HepG2 (cell line): ENCODE measurements around the gene ZC3H4. TPM values are rescaled to one million over a fixed set of nuclear protein-coding genes. Genes with fewer than 3 reads are reported as not detected.

Experiments used
- ATF2 ChIP-seq: sonication (generic); formaldehyde crosslinking; IDR thresholded peaks from 2 replicates; pipeline ENCODE4 v1.4.0; 2020; ENCODE audit warnings: missing genetic modification reagents
- CENPT ChIP-seq: sonication (generic); formaldehyde crosslinking; IDR thresholded peaks from 2 replicates; pipeline ENCODE4 v1.8.0; 2022; ENCODE audit warnings: low read depth, mild to moderate bottlenecking, moderate library complexity, missing genetic modification reagents
- CREB3 ChIP-seq: sonication (generic); formaldehyde crosslinking; IDR thresholded peaks from 2 replicates; pipeline ENCODE4 v1.5.0; 2020; ENCODE audit warnings: missing genetic modification reagents
- FOXO1 ChIP-seq: sonication (generic); formaldehyde crosslinking; IDR thresholded peaks from 2 replicates; pipeline ENCODE4 v1.4.0; 2020; ENCODE audit warnings: missing genetic modification reagents
- HMG20B ChIP-seq: conservative IDR thresholded peaks from 2 replicates; pipeline ENCODE4 v1.6.1; 2016; ENCODE audit warnings: missing genetic modification reagents, missing compliant biosample characterization
- HOXA7 ChIP-seq: sonication (generic); formaldehyde crosslinking; IDR thresholded peaks from 2 replicates; pipeline ENCODE4 v1.8.1; 2022; ENCODE audit warnings: mild to moderate bottlenecking, missing genetic modification reagents, moderate library complexity
- JDP2 ChIP-seq: sonication (generic); formaldehyde crosslinking; IDR thresholded peaks from 2 replicates; pipeline ENCODE4 v1.8.1; 2022; ENCODE audit warnings: missing genetic modification reagents, borderline replicate concordance
- KLF9 ChIP-seq: IDR thresholded peaks from 2 replicates; pipeline ENCODE4 v1.6.1; 2016; ENCODE audit warnings: low read depth
- MTA3 ChIP-seq: sonication (generic); formaldehyde crosslinking; IDR thresholded peaks from 2 replicates; pipeline ENCODE4 v1.4.0; 2020; ENCODE audit warnings: missing genetic modification reagents
- NR0B2 ChIP-seq: sonication (generic); formaldehyde crosslinking; IDR thresholded peaks from 2 replicates; pipeline ENCODE4 v1.4.0; 2020; ENCODE audit warnings: mild to moderate bottlenecking, missing genetic modification reagents
- POLR2A ChIP-seq, 2 experiments: IDR thresholded peaks; 2 replicates each; pipeline ENCODE4 v1.6.1; 2011; ENCODE audit warnings: low read depth in 2 of 2, low read length in 2 of 2, mild to moderate bottlenecking in 1 of 2, moderate library complexity in 1 of 2; ENCODE audit not compliant: insufficient read depth in 1 of 2
- RBM39 ChIP-seq: fragments of 200-400 bp; formaldehyde crosslinking; IDR thresholded peaks from one replicate; pipeline ENCODE4 v1.6.1; 2018; ENCODE audit warnings: antibody characterized with exemption, mild to moderate bottlenecking, low read depth, low read length; ENCODE audit not compliant: poor library complexity, severe bottlenecking
- SPEN ChIP-seq: sonication (generic); formaldehyde crosslinking; IDR thresholded peaks from 2 replicates; pipeline ENCODE4 v1.5.1; 2020; ENCODE audit warnings: low read depth, mild to moderate bottlenecking, missing genetic modification reagents
- ZBTB10 ChIP-seq: sonication (generic); formaldehyde crosslinking; IDR thresholded peaks from 2 replicates; pipeline ENCODE4 v1.4.0; 2020; ENCODE audit warnings: missing genetic modification reagents, borderline replicate concordance
- ZBTB42 ChIP-seq: sonication (generic); formaldehyde crosslinking; IDR thresholded peaks from 2 replicates; pipeline ENCODE4 v1.5.0; 2020; ENCODE audit warnings: mild to moderate bottlenecking, missing genetic modification reagents
- ZBTB44 ChIP-seq: sonication (generic); formaldehyde crosslinking; IDR thresholded peaks from 2 replicates; pipeline ENCODE4 v1.4.0; 2020; ENCODE audit warnings: missing genetic modification reagents
- ZFP1 ChIP-seq: IDR thresholded peaks from 2 replicates; pipeline ENCODE4 v1.6.1; 2016
- ZNF10 ChIP-seq: sonication (generic); formaldehyde crosslinking; IDR thresholded peaks from 2 replicates; pipeline ENCODE4 v1.4.0; 2020; ENCODE audit warnings: mild to moderate bottlenecking, low read depth, missing genetic modification reagents, borderline replicate concordance
- ZNF563 ChIP-seq: sonication (generic); formaldehyde crosslinking; IDR thresholded peaks from 2 replicates; pipeline ENCODE4 v1.8.0; 2022; ENCODE audit warnings: mild to moderate bottlenecking, moderate library complexity, missing genetic modification reagents
- ZNF710 ChIP-seq: sonication (generic); formaldehyde crosslinking; IDR thresholded peaks from 2 replicates; pipeline ENCODE4 v1.5.0; 2020; ENCODE audit warnings: mild to moderate bottlenecking, missing genetic modification reagents, borderline replicate concordance
- ZNF781 ChIP-seq: sonication (generic); formaldehyde crosslinking; IDR thresholded peaks from 2 replicates; pipeline ENCODE4 v1.5.1; 2020; ENCODE audit warnings: borderline replicate concordance, mild to moderate bottlenecking, missing genetic modification reagents; ENCODE audit errors: not compliant biosample characterization
- polyA plus RNA-seq, 8 experiments: library from polyadenylated mRNA; depleted of rRNA in 3 of 8; stranded (reverse) in 7 of 8; unstranded in 1 of 8; fragments of >200 nt; fragmentation: Illumina TruSeq in 4 of 8; extraction: Trizol in 4 of 8; gene quantifications; 2 replicates each; pipeline versions ENCODE4 v1.2.1 to v1.2.3, GENCODE V29; 2011 to 2016; ENCODE audit warnings: low read depth in 4 of 8, missing spikeins in 1 of 8, mixed read lengths in 1 of 8; ENCODE audit not compliant: insufficient read depth in 1 of 8
- total RNA-seq, 5 experiments: library from RNA; depleted of rRNA; stranded (reverse); fragments of >200 nt; fragmentation: Illumina TruSeq; extraction: Trizol; gene quantifications; 2 replicates each; pipeline ENCODE4 v1.2.3, GENCODE V29; 2016; ENCODE audit warnings: low read depth in 1 of 5

ZC3H4 gene
- total and polyA plus RNA-seq, 2 of the 13 experiments (the other 11 are each of a cell fraction or from before 2014, with no cell fraction given): 1.8 to 10.7 TPM

GRCh38 chr19:47107202-47107952 lies 6.2 kb downstream of the ZC3H4 start (continued):
- TF ChIP-seq ZBTB10 (CRISPR knock-in tag) (no peak), ZNF563 (CRISPR knock-in tag) (no peak), ZBTB42 (no peak), ZBTB44 (CRISPR knock-in tag) (no peak), ZNF10 (CRISPR knock-in tag) (no peak), NR0B2 (no peak), FOXO1 (CRISPR knock-in tag) (peak; percentile 83), CREB3 (CRISPR knock-in tag) (0 out of 2 replicates have a peak, but pooled peaks have one; percentile 30), ZNF781 (CRISPR knock-in tag) (no peak), ATF2 (CRISPR knock-in tag) (no peak), MTA3 (CRISPR knock-in tag) (no peak), RBM39 (no peak), HOXA7 (CRISPR knock-in tag) (no peak), HMG20B (no peak), ZNF710 (CRISPR knock-in tag) (no peak), ZFP1 (CRISPR knock-in tag) (no peak), SPEN (no peak), KLF9 (CRISPR knock-in tag) (no peak), JDP2 (no peak), POLR2A (IDR thresholded peaks at IDR 0.05; ENCODE audit: insufficient read depth in 1 of 2, low read depth in 2 of 2, low read length in 2 of 2) (peak; percentile 26 to 39; a peak in 3 of 4 replicates), CENPT (CRISPR knock-in tag) (no peak)
